Retinal pigment epithelial cell (primary cell): Measurements from ENCODE around the gene TNFRSF18.

ENCODE experiments used
- DNase-seq: peaks from one replicate; pipeline ENCODE4 v3.0.0-alpha.2; 2010; ENCODE audit warnings: low read depth
- H3K4me3 ChIP-seq: 2 replicates; pipeline ENCODE4 v1.5.1; 2011; ENCODE audit warnings: mild to moderate bottlenecking, low read length, control low read depth, moderate library complexity
- CTCF ChIP-seq: conservative IDR thresholded peaks from 2 replicates; pipeline ENCODE4 v1.5.1; 2011; ENCODE audit warnings: low read depth, low read length, control low read depth, inconsistent platforms

TNFRSF18 gene

DNA sequence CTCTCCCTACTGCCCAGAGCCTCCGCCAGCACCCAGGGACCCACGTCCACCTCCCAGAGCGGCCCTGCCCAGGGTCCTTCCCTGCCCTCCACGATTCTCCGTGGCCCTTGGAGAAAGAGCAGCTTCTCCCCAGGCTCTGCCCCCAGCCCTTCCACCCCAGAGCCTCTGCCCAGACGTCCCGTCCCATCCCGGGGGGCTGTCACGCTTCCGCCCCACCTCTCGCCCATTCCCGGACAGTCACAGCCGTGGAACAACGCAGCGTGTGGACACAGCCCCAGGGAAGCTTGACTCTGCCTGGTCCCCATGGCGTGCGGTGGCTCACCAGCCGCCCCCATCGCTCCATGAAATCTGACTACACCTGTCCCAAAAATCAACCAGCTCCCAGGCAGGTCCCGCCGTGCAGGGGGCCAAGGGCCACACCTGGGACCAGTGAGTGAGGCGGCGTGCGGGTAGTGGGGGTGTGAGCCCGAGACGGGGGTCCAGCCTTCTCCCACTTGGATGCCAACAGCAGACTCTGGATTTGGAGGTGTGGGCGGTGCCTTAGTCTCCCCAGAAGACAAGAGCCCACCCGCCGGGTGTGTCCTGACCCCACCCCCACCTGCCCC lies 45.2 kb downstream of the TNFRSF18 start:
- no peak overlapping the region for H3K4me3 ChIP-seq
- DNase-seq = no peak
- TF ChIP-seq CTCF = no peak

GRCh38 chr1:1160281-1160930 lies 46.0 kb downstream of the TNFRSF18 start:
- no peak for DNase-seq
- TF ChIP-seq CTCF = no peak
- no peak overlapping the region for H3K4me3 ChIP-seq

- H3K4me3 ChIP-seq = peak overlapping the region; percentile 36
- TF ChIP-seq CTCF = no peak
- DNase-seq = peak; percentile 24
Observed at GRCh38 chr1:1157914-1158710, 48.3 kb downstream of the TNFRSF18 start.

GRCh38 chr1:1157426-1157913 lies 48.9 kb downstream of the TNFRSF18 start:
- H3K4me3 ChIP-seq = peak overlapping the region; percentile 36
- TF ChIP-seq CTCF = no peak
- peak; percentile 61 for DNase-seq

DNA sequence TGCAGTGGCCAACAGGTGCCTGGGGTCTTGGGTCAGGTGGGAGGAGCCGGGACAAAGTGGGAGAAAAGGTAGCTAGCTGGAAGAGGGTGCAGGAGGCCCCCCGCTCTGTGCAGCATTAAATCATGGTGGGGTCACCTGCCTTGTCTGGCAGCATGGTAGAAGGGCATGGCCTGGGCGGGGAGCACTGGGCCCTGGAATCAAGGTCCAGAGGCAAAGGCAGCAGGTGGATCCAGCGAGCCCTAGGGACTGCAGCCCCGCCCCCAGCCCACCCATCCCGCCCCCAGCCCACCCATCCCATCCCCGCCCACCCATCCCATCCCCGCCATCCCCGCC lies 49.4 kb downstream of the TNFRSF18 start:
- TF ChIP-seq CTCF = no peak
- DNase-seq = no peak
- no peak overlapping the region for H3K4me3 ChIP-seq

DNA sequence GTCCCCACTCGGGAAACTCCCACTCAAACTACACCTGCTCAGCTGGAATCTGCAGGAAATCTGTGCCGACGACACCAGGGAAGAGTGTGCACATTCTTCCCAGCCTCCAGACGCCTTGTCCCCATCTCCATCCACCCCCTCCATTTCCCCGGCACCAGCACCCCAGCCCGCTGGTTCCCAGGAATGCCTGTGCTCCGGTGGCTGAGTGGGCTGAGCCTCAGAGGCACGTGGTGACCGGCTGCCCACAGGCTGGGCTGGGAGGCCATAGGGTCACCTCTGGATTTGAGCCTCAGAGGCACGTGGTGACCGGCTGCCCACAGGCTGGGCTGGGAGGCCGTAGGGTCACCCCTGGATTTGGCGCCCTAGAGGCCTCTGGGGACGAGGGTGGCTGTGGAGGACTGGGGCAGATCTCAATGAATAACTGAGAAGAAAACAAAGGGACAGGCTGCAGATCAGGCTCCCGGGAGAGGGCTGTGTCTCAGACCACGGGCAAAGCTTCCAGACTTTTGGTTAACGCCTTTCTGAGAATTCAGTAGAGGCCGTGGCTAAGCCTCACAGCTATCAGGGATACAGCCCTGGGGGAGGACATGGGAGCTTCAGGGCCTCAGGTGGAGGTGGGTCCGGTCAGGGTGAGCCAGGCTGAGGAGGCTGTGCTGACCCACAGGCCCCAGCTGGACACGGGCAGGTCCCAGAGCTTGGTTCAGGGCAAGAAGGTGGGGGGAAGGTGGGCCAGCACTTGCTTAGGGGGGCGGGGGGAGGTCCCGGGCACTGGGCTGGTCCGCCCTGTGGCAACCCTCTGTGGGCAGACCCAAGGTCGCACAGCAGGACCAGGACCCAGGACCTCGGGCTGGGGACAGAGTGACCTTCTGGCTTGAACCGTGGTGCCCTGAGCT lies 50.0 kb downstream of the TNFRSF18 start:
- TF ChIP-seq CTCF = no peak
- H3K4me3 ChIP-seq = no peak overlapping the region
- no peak for DNase-seq
